CD4-positive, alpha-beta T cell (primary cell): ENCODE results near the gene SAMD8. TPM values are rescaled to one million over a fixed set of nuclear protein-coding genes. Genes with fewer than 3 reads are reported as not detected.
"Not testable (repeated sequence)": the region's sequence is repeated elsewhere in the genome, so short reads cannot be mapped to it uniquely, and the experiment has no call there.

Experiments
- ATAC-seq: fragments of 200-7000 bp; cut with Tn5 transposase; one replicate; pipeline ENCODE4 v1.10.0; 2022; ENCODE audit warnings: mild to moderate bottlenecking; ENCODE audit not compliant: poor library complexity
- CTCF ChIA-PET: fragments of 350-600 bp; sonication (Branson Sonifier 250); formaldehyde crosslinking; loops from one replicate; lab custom pipeline; 2021; ENCODE audit warnings: antibody characterized with exemption, inconsistent platforms; lab: Charles Lee
- POLR2A ChIA-PET: fragments of 350-600 bp; sonication (Branson Sonifier 250); formaldehyde crosslinking; loops from one replicate; lab custom pipeline; 2021; ENCODE audit warnings: antibody characterized with exemption, inconsistent platforms; lab: Charles Lee
- DNase-seq, 14 experiments: peaks; one replicate each; pipeline ENCODE4 v3.0.0-alpha.2; 2013 to 2020; ENCODE audit warnings: mixed read lengths in 2 of 14
- H3K27ac ChIP-seq, 2 donors: one replicate each; pipeline versions ENCODE4 v1.5.1 to v1.7.0; 2013; ENCODE audit warnings: low read length in 2 of 2, low read depth in 1 of 2, mild to moderate bottlenecking in 1 of 2
- H3K27me3 ChIP-seq, 2 experiments: 1 replicate in 1 of 2; 2 replicates in 1 of 2; pipeline versions ENCODE4 v1.6.1 to v1.7.0; 2013; ENCODE audit warnings: low read length in 2 of 2, control low read depth in 1 of 2, mild to moderate bottlenecking in 1 of 2, moderate library complexity in 1 of 2; ENCODE audit not compliant: insufficient read depth in 2 of 2, control insufficient read depth in 1 of 2
- H3K36me3 ChIP-seq: one replicate; pipeline ENCODE4 v1.6.1; 2013; ENCODE audit warnings: low read length, control low read depth; ENCODE audit not compliant: insufficient read depth
- H3K4me1 ChIP-seq: one replicate; pipeline ENCODE4 v1.6.1; 2013; ENCODE audit warnings: low read length, control low read depth; ENCODE audit not compliant: insufficient read depth
- H3K4me3 ChIP-seq: one replicate; pipeline ENCODE4 v1.5.1; 2013; ENCODE audit warnings: mild to moderate bottlenecking, low read length, moderate library complexity
- H3K9me3 ChIP-seq, 2 experiments: 1 replicate in 1 of 2; 2 replicates in 1 of 2; pipeline versions ENCODE4 v1.6.1 to v1.7.0; 2013; ENCODE audit warnings: low read length in 2 of 2, mild to moderate bottlenecking in 2 of 2, control low read depth in 1 of 2, moderate library complexity in 1 of 2; ENCODE audit not compliant: control insufficient read depth in 1 of 2, insufficient read depth in 1 of 2
- H3K27ac Mint-ChIP-seq: one replicate; pipeline ENCODE4 v1.8.0; 2020; ENCODE audit warnings: mixed read lengths
- H3K27me3 Mint-ChIP-seq: one replicate; pipeline ENCODE4 v1.8.0; 2021; ENCODE audit warnings: mixed read lengths
- H3K36me3 Mint-ChIP-seq: one replicate; pipeline ENCODE4 v1.8.0; 2021; ENCODE audit warnings: low read depth, mixed read lengths
- H3K4me1 Mint-ChIP-seq: one replicate; pipeline ENCODE4 v1.8.0; 2021; ENCODE audit warnings: low read depth, mixed read lengths
- H3K4me3 Mint-ChIP-seq: one replicate; pipeline ENCODE4 v1.8.0; 2020; ENCODE audit warnings: mild to moderate bottlenecking, mixed read lengths
- H3K9me3 Mint-ChIP-seq: one replicate; pipeline ENCODE4 v1.8.0; 2020; ENCODE audit warnings: mixed read lengths
- CTCF ChIP-seq: fragments of 200-600 bp; IDR thresholded peaks from one replicate; pipeline ENCODE4 v1.8.0; 2022; ENCODE audit warnings: antibody characterized with exemption, mild to moderate bottlenecking
- intact Hi-C, 2 experiments: fragments of 100-400 bp; cut with DNase I in 1 of 2; cut with micrococcal nuclease in 1 of 2; formaldehyde crosslinking; loops; one replicate each; pipeline versions ENCODE4 v1.15.1 to v1.9.0; 2023 to 2025; cut with DNase I, micrococcal nuclease
- total RNA-seq, 174 experiments: library from RNA in 2 of 174; stranded (reverse) in 2 of 174; gene quantifications; one replicate each; pipeline ENCODE4 v1.2.3 and lab custom pipeline; 2021 to 2026

Gene SAMD8
- total RNA-seq, 2 experiments from 2014 or later: 34.1 to 37.4 TPM

- ChIA-PET POLR2A (interaction anchor here (4.0 to 4.6 kb wide), 2 partner anchors 21 to 44 kb away, joined by 51 to 71 read pairs; partner anchors contain the start of genes COMTD1 and VDAC2), CTCF (interaction anchor here (1.3 to 5.6 kb wide), 2 partner anchors 41 to 46 kb away, joined by 3 to 105 read pairs; partner anchors contain the start of gene COMTD1)
- H3K4me3 ChIP-seq: no peak overlapping the region
- H3K9me3 ChIP-seq: no peaks in the 10 kb centered on the region
- Mint-ChIP-seq H3K36me3 (no peaks in the 10 kb centered on the region), H3K27ac (no peak overlapping the region), H3K27me3 (no peaks in the 10 kb centered on the region), H3K4me1 (peaks cover 8% of the 10 kb centered on the region), H3K9me3 (no peaks in the 10 kb centered on the region), H3K4me3 (no peak overlapping the region)
- TF ChIP-seq CTCF: no peak
- no peak overlapping the region for H3K27ac ChIP-seq
- intact Hi-C loops: loop anchor here (2.0 to 5.0 kb wide), 2 partner anchors 19 to 77 kb away; partner anchors contain the start of gene SAMD8 (in 1 of the 2)
- no peaks in the 10 kb centered on the region for H3K27me3 ChIP-seq
- DNase-seq (no peak), ATAC-seq (no peak)
- H3K36me3 ChIP-seq: no peaks in the 10 kb centered on the region
- peaks cover 7% of the 10 kb centered on the region for H3K4me1 ChIP-seq
Observed at GRCh38 chr10:75189266-75190096, 78.0 kb downstream of the SAMD8 start.

GRCh38 chr10:75191821-75192568 is 80.5 kb downstream of the SAMD8 start:
- H3K9me3 Mint-ChIP-seq: no peaks in the 10 kb centered on the region
- H3K4me1 Mint-ChIP-seq: peaks cover 8% of the 10 kb centered on the region
- no peak overlapping the region for H3K27ac Mint-ChIP-seq
- H3K4me3 Mint-ChIP-seq: no peak overlapping the region
- no peaks in the 10 kb centered on the region for H3K27me3 Mint-ChIP-seq
- Histone ChIP-seq H3K4me3 (no peak overlapping the region), H3K9me3 (no peaks in the 10 kb centered on the region), H3K4me1 (peaks cover 7% of the 10 kb centered on the region), H3K27me3 (no peaks in the 10 kb centered on the region), H3K36me3 (no peaks in the 10 kb centered on the region), H3K27ac (no peak overlapping the region)
- CTCF ChIA-PET: no interaction called here
- ATAC-seq (no peak), DNase-seq (peak in 2 of 14 experiments; percentile 36 to 55)
- TF ChIP-seq CTCF: no peak
- no peaks in the 10 kb centered on the region for H3K36me3 Mint-ChIP-seq
- POLR2A ChIA-PET: no interaction called here
- intact Hi-C loops: no loop called here

- H3K27me3 Mint-ChIP-seq, H3K9me3 Mint-ChIP-seq, intact Hi-C loops, H3K27ac Mint-ChIP-seq, ATAC-seq, H3K4me1 Mint-ChIP-seq, H3K27me3 ChIP-seq, H3K36me3 ChIP-seq, H3K4me3 Mint-ChIP-seq, H3K27ac ChIP-seq, H3K4me1 ChIP-seq, DNase-seq, H3K9me3 ChIP-seq, H3K36me3 Mint-ChIP-seq, H3K4me3 ChIP-seq: not testable (repeated sequence)
- CTCF ChIA-PET: interaction anchor here (0.6 to 1.5 kb wide), 4 partner anchors 11 to 41 kb away, joined by 3 to 5 read pairs (median 3); partner anchors contain the start of gene COMTD1
- POLR2A ChIA-PET: interaction anchor here (0.8 to 1.4 kb wide), 2 partner anchors 9 to 15 kb away, joined by 5 to 6 read pairs; no protein-coding TSS in a partner anchor
Observed at GRCh38 chr10:75194625-75195024, 83.2 kb downstream of the SAMD8 start.
